LNCaP clone FGC (cell line): ENCODE data around the gene FGF18.

Source experiments
- DNase-seq: peaks from one replicate; pipeline ENCODE4 v3.0.0-alpha.2; 2011; ENCODE audit warnings: low read depth
- H3K4me3 ChIP-seq: 2 replicates; pipeline ENCODE4 v1.5.1; 2011; ENCODE audit warnings: mild to moderate bottlenecking, low read depth, low read length, control low read depth
- TF ChIP-seq, protein P1 (sequence below): IDR thresholded peaks from 2 replicates; pipeline ENCODE4 v1.5.1; 2012; ENCODE audit warnings: mild to moderate bottlenecking; ENCODE audit not compliant: control insufficient read depth, insufficient read depth; ENCODE audit errors: extremely low read depth

FGF18 gene

DNA sequence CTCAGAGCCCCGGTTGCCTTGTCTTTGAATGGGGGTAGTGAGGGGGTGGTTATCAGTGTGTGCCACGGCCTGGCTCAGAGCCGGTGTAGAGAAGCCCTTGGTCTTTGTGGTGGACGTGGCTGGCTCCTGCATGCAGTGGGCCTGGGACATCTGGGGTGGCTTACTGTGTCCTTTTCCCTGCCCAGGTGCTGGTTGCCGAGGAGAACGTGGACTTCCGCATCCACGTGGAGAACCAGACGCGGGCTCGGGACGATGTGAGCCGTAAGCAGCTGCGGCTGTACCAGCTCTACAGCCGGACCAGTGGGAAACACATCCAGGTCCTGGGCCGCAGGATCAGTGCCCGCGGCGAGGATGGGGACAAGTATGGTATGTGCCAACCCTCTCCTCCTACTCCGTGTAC lies 16.5 kb downstream of the FGF18 start:
- H3K4me3 ChIP-seq, result no peak overlapping the region
- TF ChIP-seq, protein P1, sequence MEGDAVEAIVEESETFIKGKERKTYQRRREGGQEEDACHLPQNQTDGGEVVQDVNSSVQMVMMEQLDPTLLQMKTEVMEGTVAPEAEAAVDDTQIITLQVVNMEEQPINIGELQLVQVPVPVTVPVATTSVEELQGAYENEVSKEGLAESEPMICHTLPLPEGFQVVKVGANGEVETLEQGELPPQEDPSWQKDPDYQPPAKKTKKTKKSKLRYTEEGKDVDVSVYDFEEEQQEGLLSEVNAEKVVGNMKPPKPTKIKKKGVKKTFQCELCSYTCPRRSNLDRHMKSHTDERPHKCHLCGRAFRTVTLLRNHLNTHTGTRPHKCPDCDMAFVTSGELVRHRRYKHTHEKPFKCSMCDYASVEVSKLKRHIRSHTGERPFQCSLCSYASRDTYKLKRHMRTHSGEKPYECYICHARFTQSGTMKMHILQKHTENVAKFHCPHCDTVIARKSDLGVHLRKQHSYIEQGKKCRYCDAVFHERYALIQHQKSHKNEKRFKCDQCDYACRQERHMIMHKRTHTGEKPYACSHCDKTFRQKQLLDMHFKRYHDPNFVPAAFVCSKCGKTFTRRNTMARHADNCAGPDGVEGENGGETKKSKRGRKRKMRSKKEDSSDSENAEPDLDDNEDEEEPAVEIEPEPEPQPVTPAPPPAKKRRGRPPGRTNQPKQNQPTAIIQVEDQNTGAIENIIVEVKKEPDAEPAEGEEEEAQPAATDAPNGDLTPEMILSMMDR, result no peak

DNA sequence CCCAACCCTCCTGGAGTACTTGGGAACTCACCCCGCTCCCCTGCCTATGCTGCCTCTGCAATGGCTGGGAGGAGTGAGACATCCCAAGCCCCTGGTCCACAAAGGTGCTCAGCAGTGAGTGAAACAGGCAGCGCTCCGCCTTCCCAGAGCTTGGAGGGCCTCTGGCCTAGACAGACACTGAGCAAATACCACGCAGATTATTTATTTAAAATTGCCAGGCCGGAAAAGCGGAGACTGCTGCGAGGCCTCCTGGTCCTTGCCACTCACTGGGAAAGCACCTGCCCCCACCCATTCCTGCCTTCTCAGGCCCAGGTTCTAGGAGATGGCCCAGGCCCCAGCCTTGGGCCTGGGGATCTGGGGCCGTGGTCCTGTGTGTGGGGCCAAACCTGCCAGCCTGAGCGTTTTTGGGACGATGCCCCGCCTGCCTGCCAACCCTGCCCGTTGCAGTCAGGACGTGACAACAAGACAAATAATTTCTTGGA lies 17.4 kb downstream of the FGF18 start:
- DNase-seq, result no peak
- H3K4me3 ChIP-seq, result no peak overlapping the region
- TF ChIP-seq, protein P1, result no peak

More for the DNA sequence above, 16.5 kb downstream of the FGF18 start:
- no peak for DNase-seq

DNA sequence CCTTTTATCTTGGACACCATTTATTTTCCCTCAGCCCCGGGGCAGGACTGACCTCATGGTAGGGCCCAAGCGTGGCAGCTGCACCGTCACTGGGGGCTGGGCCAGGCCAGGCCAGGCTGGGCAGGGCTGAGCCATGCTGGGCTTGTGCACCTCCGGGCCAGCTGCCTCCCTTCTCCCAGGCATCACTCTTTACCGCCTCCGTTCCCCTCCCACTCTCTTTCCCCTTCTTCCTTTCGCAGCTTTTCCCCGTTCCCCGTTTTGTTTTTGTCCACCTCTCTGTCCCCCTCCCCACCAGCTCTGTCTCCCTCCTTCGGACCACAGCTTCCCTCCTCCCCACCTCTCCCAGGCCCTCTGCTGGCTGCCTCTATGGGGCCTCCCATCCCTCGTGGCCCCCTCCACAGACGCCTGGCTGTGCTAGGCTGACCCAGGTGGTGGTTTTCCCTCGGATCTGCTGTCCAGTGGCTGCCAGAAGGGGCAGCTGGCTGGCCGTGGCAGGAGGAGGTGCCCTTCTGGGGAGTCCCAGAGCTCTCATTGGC lies 17.9 kb downstream of the FGF18 start:
- TF ChIP-seq, protein P1, result no peak

DNA sequence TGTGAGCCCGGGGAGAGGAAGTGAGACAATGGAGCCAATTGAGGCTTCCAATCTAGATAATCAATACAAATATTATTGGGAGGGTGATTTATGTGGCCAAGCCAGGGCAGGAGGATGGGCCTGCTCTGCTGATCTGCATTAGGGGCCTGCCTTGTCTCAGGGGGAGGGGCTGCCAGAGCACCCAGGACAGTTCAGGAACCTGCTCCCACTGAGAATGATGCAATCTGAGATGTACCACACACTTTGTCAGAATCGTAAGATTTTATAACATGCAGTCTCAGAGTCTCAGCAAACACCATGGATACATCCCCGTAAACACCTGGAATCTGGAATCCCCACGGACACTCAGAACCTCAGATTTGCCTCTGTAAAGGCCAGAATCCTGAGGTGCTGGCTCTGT lies 19.3 kb downstream of the FGF18 start:
- TF ChIP-seq, protein P1, result no peak
- no peak overlapping the region for H3K4me3 ChIP-seq
- DNase-seq, result no peak

More for the DNA sequence above, 17.9 kb downstream of the FGF18 start:
- no peak overlapping the region for H3K4me3 ChIP-seq
- no peak for DNase-seq

DNA sequence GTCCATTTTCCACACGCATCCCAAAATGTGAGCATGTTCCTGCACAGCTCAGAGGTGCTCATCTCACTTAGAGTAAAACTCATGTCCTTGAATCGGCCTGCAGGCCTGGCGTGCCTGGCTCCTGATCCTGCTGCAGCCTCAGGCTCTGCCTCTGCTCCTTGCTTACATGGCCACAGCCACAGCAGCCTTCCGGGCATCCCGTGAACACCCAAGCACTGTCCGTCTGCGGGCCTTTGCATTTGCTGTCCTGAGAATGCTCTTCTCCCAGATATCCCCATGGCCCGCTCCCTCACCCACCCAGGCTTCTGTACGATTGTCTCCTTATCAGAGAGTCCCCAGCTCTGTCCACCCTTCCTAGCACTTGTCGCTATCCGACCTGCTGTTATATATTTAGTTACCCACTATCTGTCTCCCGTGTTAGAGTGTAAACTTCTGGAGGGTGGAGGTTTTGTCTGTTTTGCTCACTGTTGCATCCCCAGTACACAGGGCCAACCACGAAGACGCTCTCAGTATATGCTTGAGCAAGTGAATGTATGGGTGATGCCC lies 21.9 kb downstream of the FGF18 start:
- TF ChIP-seq, protein P1, result no peak
- no peak for DNase-seq

DNA sequence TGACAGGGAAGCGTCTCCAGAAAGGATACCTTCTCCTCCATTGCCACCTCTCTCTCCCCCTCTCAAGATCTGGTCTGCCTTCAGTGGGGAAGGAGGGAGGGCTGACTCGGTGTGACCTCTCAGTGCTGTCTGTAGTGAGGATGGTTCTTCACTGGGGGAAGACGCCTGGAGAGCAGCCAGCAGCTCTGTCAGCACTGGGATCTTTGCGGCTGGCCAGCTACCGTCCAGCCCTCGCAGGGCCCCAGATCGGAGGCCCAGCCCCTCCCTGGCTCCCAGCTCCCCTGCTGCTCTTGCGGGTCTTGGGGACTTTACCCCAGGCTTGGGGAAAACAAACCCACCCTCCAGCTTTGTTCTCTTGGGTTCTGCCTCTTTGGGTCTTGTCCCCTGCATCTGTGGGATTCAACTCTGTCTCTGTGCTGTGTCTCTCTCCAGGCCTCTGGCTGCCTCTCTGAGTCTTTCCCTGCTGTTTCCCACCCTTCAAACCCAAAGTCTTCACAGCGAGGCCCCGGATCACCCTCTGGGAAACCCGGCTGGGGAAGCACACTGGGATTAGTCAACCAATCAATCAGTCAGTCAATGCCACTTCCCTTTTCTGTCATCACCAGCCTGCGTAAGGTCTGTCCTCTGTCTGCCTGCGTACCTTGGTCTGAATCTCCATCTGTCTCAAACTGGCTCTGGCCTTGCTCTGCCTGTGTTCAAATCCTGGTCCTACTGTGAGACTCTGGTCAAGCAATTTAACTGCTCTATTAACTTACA lies 23.0 kb downstream of the FGF18 start:
- H3K4me3 ChIP-seq, result no peak overlapping the region
- TF ChIP-seq, protein P1, result no peak
- DNase-seq, result no peak

More for the DNA sequence above, 21.9 kb downstream of the FGF18 start:
- no peak overlapping the region for H3K4me3 ChIP-seq
